NCI-H187 (cell line): ENCODE data around the gene TELO2.

Source experiments
- DNase-seq, 2 experiments: peaks; one replicate each; lab custom pipeline; 2025; lab: John Stamatoyannopoulos, UW

TELO2 gene

DNA sequence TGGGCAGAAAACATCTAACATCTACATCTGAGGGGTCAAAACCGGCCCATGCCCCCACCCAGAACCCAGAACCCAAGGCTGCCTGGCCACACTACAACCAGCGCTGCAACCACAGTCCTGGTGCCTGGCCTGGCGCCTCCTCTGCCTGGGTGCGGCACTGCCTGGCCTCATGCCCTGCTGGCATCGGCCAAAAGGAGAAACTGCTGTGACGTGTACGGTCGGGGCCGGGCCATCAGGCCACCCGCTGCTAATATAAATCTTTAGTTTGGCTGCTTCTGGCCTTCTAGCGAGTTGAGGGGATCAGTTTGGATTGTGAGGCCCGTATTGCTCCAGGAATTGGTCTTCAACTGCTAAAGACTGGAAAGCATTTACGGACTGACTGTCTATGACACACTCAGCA, 63.1 kb downstream of the TELO2 start:
- no peak for DNase-seq

DNA sequence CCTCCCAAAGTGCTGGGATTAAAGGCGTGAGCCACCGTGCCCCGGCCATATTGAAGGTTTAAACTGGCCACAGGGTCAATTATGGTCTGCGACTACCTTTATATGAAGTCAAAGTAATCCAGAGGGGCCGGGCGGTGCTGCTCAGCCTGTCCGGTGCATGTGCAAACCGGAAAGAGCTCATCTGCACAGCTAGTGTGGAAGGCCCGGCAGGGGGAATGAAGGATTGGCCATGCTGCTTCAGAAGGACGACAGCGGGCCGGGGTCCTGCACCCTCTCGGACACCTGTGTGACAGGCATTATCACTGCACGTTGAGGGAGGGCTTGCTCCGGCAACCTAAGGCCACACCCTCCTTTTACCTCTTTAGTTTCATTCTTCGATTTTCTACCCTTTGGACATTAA, 63.9 kb downstream of the TELO2 start:
- DNase-seq, result no peak

- DNase-seq, result no peak
These were observed 64.4 kb downstream of the TELO2 start for GRCh38 chr16:1557576-1557975.

DNA sequence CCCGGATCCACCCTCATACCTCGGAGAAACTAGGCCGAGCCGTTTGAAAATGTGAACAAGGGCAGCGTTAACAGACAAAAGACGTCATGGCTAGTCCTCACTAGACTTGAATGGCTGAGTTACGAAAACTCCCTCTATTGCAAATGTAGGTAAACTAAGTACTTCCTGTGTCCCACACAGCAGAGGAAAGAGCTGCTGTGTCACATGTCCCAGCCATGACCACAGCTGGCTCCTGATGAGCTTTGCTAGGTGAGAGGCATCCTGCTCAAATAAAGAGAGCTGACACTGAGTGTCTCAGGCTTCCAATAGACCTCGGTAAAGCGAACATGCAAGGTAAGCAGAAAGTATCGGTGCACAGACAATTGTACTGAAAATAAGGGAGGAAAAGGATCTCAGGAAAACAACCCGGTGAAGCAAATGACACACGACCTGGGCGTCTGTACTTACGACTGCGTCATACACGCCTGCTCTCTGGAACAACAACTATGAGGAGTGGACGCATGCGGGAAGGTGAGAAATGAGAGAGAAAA, 66.4 kb downstream of the TELO2 start:
- no peak for DNase-seq
